Measurements from ENCODE around the gene PIGV. TPM values are rescaled to one million over a fixed set of nuclear protein-coding genes. Genes with fewer than 3 reads are reported as not detected.

Gene PIGV
- total RNA-seq, 1 experiment from 2014 or later, result 7.5 TPM

- Mint-ChIP-seq H3K9me3 (no peaks in the 10 kb centered on the region), H3K27ac (0 out of 7 replicates have a peak overlapping the region, but pooled peaks of 1 of the 3 experiments have one; percentile 40), H3K36me3 (ENCODE audit: insufficient read depth in 1 of 3, low read depth in 3 of 3) (peaks cover 72 to 98% (median 91%) of the 10 kb centered on the region in 3 experiments), H3K4me1 (no peaks in the 10 kb centered on the region), H3K27me3 (ENCODE audit: low read depth) (no peaks in the 10 kb centered on the region; the same call in 1 of the 2 replicates), H3K4me3 (no peak overlapping the region)
- Histone ChIP-seq H3K4ac (ENCODE audit: low read depth, low read length) (no peak overlapping the region), H2BK5ac (ENCODE audit: insufficient read length, low read length) (no peak overlapping the region), H3K14ac (ENCODE audit: insufficient read depth, low read length) (no peak overlapping the region), H2BK15ac (ENCODE audit: low read depth, low read length) (no peak overlapping the region), H3K4me2 (ENCODE audit: insufficient read depth, insufficient read length, low read length) (no peak overlapping the region), H4K20me1 (ENCODE audit: control insufficient read depth, insufficient read depth, insufficient read length) (no peaks in the 10 kb centered on the region), H3K23me2 (ENCODE audit: insufficient read length, low read depth, low read length, poor library complexity, severe bottlenecking) (no peaks in the 10 kb centered on the region), H3K9ac (ENCODE audit: extremely low read depth, insufficient read length, low read length) (no peak overlapping the region), H3K9me3 (ENCODE audit: control insufficient read depth, low read depth, low read length) (no peaks in the 10 kb centered on the region), H2BK120ac (ENCODE audit: low read depth, low read length, poor library complexity, severe bottlenecking) (no peak overlapping the region), H2BK20ac (ENCODE audit: low read depth, low read length, poor library complexity, severe bottlenecking) (no peak overlapping the region), H3K27ac (ENCODE audit: insufficient read length, low read depth, low read length) (no peak overlapping the region), H4K91ac (ENCODE audit: insufficient read length, low read depth, low read length) (no peak overlapping the region), H4K8ac (replicated peaks; ENCODE audit: insufficient read length, low read depth, low read length) (no peak overlapping the region), H3K27me3 (ENCODE audit: insufficient read depth, low read length) (no peaks in the 10 kb centered on the region), H3T11ph (ENCODE audit: low read length) (no peak overlapping the region), H2BK12ac (ENCODE audit: insufficient read length, low read depth, low read length) (no peak overlapping the region), H3K4me1 (ENCODE audit: insufficient read depth, low read length) (no peaks in the 10 kb centered on the region), H4K5ac (ENCODE audit: insufficient read length, low read depth, low read length) (no peak overlapping the region), H2AK5ac (ENCODE audit: insufficient read length, low read length) (no peak overlapping the region), H3K79me1 (ENCODE audit: insufficient read depth, low read depth, low read length, poor library complexity, severe bottlenecking) (no peaks in the 10 kb centered on the region), H2AFZ (ENCODE audit: low read length) (no peak overlapping the region), H3K18ac (ENCODE audit: insufficient read length, low read depth, low read length) (no peak overlapping the region), H3K56ac (ENCODE audit: insufficient read length, low read depth, low read length) (no peak overlapping the region), H3K23ac (ENCODE audit: insufficient read length, low read depth, low read length) (no peak overlapping the region), H3K79me2 (ENCODE audit: insufficient read depth, low read length) (no peaks in the 10 kb centered on the region)
- WGBS (ENCODE audit: extremely low coverage, insufficient read length, low lambda C conversion rate), result no CpG with 5 or more reads among the region's 13 CpGs
- no peak for TF ChIP-seq CTCF (conservative IDR thresholded peaks at IDR 0.05)
- DNase-seq, result no peak
These were observed 13.3 kb upstream of the PIGV start for GRCh38 chr1:26774462-26774861.
